ENCODE measurements around the gene KRTAP4-16.

- TF ChIP-seq CTCF (IDR thresholded peaks at IDR 0.05; ENCODE audit: control extremely low read depth in 1 of 3, insufficient read depth in 1 of 3, low read depth in 1 of 3, low read length in 3 of 3) (no peak), EP300 (IDR thresholded peaks at IDR 0.05; ENCODE audit: borderline replicate concordance in 1 of 2, low read depth in 2 of 2, low read length in 2 of 2) (no peak), E2F6 (IDR thresholded peaks at IDR 0.05) (no peak), YY1 (IDR thresholded peaks at IDR 0.05; ENCODE audit: low read depth, low read length) (no peak), CEBPB (IDR thresholded peaks at IDR 0.05; ENCODE audit: low read depth, low read length) (no peak), SP1 (IDR thresholded peaks at IDR 0.05; ENCODE audit: low read depth, low read length) (no peak), SUZ12 (IDR thresholded peaks at IDR 0.05; ENCODE audit: low read length) (no peak), POLR2A (IDR thresholded peaks at IDR 0.05; ENCODE audit: control extremely low read depth in 1 of 2, low read depth in 2 of 2, low read length in 2 of 2) (no peak)
These were observed 34.7 kb downstream of the KRTAP4-16 start for GRCh38 chr17:41067281-41067680.
